Stimulated activated CD4-positive, alpha-beta T cell treated with anti-CD3 and anti-CD28 coated beads, Interleukin-12 subunit alpha, Interleukin-12 subunit beta, amount 100 ng/mL, for 48 hours (primary cell): ENCODE measurements around the gene TPCN1.

Experiments
- DNase-seq, 3 donors: peaks; one replicate each; pipeline ENCODE4 v3.0.0-alpha.2; 2020; ENCODE audit warnings: low read depth in 2 of 3, low spot score in 1 of 3

Gene TPCN1

GRCh38 chr12:113222730-113223531 lies 1.7 kb downstream of the TPCN1 start:
- DNase-seq, result no peak

DNA sequence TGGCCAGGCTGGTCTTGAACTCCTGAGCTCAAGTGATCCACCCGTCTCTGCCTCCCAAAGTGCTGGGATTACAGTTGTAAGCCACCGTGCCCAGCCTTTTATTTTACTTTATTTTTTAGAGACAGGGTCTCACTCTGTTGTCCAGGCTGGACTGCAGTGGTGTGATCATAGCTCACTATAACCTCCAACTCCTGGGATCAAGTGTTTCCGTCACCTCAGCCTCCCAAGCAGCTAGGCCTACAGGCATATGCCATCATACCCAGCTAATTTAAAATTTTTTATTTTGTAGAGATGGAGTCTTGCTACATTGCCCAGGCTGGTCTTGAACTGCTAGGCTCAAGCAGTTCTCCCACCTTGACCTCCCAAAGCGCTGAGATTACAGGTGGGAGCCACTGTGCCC lies 3.7 kb downstream of the TPCN1 start:
- no peak for DNase-seq

DNA sequence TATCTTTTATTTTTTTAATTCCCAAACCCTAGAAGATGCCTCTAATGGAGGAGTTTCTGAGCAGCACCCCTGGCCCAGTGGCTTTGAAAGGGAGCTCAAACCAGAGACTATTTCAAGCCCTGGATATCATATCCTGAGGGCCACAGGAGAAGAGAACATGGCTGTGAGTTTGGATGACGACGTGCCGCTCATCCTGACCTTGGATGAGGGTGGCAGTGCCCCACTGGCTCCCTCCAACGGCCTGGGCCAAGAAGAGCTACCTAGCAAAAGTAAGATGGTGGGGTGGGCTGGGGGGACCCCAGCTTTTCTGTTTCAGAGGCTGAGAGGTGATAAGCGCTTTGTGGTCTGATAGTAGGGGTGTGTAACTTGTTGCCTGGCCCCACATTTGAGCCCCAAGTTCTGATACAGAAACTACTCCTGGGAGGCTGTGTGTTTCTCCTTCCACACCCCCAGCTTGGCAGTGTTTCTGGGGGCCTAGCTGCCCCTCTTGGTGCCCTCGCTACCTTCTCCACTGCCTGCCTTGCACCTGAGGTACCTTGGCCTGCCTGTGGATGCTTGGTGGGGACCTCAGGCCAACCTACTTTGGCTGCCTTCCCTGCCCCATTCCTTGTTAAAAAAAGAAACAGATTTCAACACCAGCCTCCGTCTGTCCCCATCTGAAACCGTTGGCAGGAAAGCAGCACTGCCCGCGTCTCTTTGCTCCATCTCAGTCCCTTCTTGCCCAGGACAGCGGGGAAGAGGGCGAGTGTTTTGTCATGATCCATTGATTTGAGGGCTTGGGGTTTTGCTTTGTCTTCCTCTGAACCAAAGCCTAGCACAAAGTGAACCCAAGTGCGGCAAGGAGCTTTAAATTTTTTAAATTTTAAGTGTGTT lies 5.7 kb downstream of the TPCN1 start:
- DNase-seq, result no peak

DNA sequence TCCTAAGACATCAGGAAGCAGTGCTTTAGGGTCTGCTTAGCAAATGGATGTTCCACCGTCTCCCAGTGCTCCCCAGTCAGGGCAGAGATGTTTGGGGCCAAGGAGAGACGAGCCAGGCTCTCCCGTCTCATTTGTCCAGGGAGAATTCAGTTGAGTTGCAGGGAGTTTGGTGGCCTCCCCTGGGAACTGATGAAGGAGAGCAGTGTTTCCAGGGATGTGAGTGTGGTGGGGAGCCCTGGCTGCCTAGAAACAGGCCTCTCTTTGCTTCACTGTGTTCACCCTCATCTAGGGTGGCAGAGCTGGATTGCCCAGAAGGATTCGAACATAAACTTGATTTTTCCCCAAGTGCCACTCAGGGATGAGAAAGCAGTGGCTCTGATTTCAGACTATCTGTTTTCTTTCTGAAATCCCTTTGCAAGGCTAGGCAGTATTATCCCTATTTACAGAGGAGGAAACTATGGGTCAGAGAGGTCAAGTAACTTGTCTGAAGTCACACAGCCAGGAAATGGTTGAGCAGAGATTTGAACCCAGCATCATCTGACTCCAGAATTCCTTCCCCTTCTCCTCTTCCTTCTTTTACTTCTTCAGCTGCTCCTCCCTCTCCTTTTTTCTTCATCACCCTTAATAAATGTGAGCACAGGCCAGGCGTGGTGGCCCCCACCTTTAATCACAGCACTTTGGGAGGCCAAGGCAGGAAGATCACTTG lies 6.6 kb downstream of the TPCN1 start:
- DNase-seq, result no peak

DNA sequence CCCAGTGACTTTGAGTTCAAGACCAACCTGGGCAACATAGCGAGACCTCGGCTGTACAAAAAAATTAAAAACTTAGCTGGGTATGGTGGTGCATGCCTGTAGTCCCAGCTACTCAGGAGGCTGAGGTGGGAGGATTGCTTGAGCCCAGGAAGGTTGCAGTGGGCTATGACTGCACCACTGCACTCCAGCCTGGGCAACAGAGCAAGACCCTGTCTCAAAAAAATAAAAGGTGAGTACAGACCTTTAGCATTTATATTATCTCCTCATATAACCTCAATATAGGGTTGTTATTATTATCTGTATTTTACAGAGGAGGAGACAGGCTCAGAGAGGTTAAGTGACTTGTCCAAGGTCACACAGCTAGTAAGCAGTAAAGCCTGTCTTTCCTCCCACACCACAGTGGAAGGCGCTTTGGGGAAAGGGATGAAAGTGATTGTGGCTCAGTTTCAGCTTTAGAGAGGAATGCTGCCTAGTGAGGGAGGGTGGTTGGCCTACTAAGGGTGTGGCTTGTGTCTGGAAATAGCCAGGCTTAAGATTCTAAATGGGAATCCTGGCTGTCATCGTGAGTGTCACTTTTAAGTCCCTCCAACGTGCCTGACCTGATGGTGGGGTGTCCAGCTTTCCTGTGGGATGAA lies 7.2 kb downstream of the TPCN1 start:
- no peak for DNase-seq

GRCh38 chr12:113230315-113231234 lies 9.3 kb downstream of the TPCN1 start:
- no peak for DNase-seq

DNA sequence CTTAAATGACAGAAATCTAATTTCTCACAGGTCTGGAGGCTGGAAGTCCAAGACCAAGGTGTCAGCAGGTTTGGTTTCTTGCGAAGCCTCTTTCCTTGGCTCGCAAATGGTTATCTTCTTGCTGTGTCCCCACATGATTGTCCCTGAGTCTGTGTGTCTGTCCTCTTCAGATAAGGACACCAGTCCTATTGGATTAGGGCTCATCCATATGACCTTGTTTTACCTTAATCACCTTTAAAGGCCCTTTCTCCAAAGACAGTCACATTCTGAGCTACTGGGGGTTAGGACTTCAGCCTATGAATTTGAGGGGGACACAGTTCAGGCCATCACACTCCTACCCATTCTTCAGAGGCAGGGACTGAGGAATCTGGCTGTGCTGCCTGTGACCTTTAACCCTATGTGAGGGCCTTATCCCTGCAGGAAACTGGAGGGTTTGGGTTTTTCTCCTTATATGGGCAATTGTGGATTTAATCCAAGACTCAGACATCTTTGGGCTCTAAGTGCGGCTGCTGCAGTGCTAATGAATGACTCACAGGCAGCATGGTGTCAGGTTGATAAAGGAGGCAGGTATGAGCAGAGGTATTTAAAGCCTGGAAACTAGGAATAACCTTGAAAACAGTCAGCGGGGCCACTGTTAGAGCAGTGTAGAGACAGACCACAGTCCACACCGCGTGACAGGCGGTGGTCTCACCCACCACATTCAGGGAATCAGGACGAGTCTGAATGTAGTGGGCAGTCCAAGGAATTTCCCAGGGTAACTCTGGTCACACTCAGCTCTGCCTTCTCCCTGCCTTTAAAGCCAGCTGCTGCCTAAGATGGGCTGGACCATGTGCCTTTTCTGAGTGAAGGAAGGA lies 10.2 kb downstream of the TPCN1 start:
- no peak for DNase-seq

DNA sequence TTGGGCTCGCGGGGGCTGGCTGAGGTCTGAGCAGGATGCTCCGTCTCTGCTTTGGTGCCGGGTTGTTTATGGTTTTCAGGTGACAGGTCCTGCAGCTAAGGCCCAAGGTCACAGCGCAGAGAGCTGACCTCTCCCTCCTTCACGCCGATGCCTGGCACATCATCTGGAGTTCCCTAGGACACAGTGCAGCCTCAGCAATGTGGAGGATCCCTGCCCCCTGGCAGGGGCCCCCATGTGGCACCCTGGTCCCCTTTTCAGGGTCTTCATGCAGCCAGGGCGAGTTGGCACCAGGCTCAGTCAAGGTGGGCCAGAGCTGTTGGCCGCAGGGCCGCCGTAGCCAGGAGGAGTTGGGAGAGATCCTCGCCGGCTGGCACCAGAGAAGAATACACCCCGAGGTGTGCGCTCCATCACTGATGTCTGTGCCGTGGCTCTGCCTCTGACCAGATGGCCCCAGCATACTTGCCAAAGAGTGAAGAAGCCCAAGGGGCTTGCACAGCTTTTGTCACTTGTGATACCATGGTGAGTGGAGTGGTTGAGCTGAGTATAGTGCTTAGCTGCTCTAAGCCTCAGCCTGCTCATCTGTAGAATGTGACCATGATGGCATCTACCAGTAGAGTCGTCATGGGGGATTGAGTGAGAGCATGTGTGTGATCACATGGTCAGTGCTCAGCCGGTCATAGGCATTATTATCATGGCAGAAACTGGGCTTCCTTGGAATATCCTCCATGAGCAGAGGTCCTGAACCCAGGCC lies 11.0 kb downstream of the TPCN1 start:
- DNase-seq, result no peak

- DNase-seq, result peak in 2 of 3 donors; percentile 18 to 56
These were observed 11.7 kb downstream of the TPCN1 start for GRCh38 chr12:113232840-113233585.

- no peak for DNase-seq
These were observed 12.7 kb downstream of the TPCN1 start for GRCh38 chr12:113233967-113234366.

- no peak for DNase-seq
These were observed 13.2 kb downstream of the TPCN1 start for GRCh38 chr12:113234483-113234882.

DNA sequence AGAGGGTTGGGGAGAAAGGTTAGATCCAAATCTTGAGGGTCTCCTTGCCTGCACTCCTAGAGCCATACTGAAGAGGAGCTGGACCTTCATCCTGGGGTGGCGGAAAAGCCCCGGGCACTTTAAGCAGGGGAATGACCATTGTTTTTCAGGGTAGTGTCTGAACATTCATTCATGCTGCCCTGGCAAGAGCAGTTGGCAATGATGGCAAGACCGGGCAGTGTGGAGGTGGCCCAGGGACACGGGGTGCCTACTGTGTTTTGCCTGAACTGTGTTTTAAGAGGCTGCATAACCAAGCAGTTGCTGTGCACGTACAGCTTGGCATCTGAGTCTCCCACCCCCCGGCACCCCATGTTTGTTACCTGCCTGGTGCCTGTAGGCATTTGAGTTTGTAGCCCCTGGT lies 14.7 kb downstream of the TPCN1 start:
- DNase-seq, result no peak

- no peak for DNase-seq
These were observed 15.5 kb downstream of the TPCN1 start for GRCh38 chr12:113236539-113237399.

DNA sequence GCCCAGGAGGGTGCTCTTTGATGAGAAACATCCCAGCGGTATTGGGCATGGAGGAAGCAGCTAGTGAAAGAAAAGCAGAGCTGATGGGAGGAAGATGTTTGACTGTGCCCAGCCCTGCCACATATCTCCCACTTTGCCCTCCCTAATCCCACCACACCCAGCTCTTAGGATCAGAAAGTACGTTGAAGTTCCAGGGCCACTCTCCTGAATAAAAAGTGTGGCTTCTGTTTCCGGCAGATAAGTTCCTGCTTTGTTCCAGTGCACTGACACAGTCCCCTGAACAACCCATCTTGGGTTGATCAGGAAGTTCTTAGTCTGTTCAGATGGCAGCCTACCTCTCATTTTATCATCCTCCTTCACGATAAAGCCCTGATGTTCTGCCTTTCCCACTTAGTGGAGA lies 16.5 kb downstream of the TPCN1 start:
- no peak for DNase-seq

- DNase-seq, result no peak
These were observed 17.0 kb downstream of the TPCN1 start for GRCh38 chr12:113238309-113238708.

DNA sequence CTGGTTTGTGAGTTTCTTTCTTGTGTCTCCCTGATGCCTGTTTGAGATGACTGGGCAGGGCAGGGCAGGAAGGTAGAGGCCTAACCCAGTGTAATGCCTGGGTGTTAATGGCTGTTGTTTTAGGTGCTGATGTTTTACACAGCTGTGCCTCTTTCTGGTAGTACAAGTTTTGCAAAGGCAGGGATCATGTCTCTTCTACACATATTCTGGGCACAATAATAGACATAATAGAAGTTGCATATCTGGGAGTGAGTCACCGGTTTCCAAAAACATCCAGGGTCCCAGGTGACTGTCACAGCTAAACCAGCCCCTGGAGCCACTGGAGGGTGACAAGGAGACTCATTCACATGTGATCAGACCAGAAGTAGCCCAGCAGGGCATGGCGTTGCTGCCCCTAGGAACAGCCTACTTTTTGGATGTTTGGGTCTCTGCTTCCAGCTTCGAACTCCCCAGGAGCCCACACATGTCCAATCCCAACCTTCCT lies 18.1 kb downstream of the TPCN1 start:
- DNase-seq, result no peak
